ENCODE results near the gene XAB2.

The XAB2 gene

DNA sequence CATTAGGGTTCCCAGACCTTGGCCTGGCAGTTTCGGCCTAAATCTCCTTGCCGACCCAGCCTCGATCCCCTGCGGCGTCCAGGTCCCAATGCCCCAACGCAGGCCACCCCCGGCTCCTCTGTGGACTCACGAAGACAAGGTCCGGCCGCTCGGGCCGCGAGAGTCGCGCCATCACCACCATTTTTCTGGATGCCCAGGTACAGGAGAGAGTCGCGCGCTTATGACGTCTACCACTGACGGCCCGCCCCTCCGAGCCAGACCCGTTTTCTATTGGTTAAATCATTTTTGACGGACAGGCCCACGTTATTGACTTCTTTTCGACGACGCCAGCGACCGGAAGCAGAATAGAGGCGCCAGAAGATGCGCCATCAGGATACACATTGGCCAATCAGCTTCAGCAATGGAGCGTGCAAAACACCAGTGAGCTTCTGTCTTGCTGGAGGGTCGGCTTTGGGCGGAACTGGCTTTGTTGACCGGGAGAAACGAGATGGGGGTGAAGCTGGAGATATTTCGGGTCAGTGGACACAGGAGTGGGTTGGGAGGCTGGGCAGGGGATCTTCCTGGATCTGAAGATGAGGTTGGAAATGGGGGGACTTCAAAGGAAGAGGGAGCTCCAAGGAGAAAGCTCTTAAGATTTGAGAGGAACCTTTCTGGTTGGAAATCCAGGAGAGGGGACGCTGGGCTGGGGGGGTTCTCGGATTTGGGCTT, at the start of gene XAB2, which contains the start of gene PET100:
Gene XAB2 (minus strand): TSS at position 199 of the 708 bp plus-strand sequence. CDS start 18 bp downstream, at position 181.
Gene PET100 (plus strand): TSS at position 447 of the 708 bp plus-strand sequence. CDS start 41 bp downstream, at position 488.
- peak; percentile 95 to 100 (median 97) for DNase-seq
- intact Hi-C loops (cut with DNase I) = no loop called here

DNA sequence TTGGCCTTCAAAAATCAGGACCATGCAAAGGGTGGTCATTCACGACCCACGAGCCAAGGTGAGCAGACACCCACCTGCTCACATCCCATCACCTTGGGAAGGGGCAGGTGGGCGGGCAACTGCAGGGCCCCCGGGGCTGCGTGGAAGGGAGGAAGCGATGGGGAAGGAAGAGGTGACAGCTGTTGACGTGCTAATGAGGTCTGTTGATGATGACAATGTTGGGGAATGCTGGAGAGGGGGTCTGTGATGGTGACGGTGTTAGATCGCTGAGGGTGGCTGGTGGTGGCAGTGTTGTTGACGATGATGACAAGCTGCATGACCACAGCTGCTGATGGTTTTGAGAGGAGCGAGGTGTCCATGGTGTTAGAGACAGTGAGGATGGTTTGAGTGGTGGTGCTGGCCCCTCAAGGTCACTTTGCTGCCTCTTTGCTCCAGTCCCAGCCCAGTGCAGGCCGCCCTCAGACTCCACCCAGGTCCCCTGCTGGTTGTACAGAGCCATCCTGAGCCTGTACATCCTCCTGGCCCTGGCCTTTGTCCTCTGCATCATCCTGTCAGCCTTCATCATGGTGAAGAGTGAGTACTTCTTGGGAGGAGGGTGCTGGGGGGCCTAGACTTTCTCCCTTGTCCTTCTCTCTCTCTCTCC, 48.4 kb upstream of the XAB2 start:
- DNase-seq = no peak
- intact Hi-C loops (cut with DNase I) = loop anchor here (10.0 kb wide), 1 partner anchor 113 kb away; no protein-coding TSS in a partner anchor

DNA sequence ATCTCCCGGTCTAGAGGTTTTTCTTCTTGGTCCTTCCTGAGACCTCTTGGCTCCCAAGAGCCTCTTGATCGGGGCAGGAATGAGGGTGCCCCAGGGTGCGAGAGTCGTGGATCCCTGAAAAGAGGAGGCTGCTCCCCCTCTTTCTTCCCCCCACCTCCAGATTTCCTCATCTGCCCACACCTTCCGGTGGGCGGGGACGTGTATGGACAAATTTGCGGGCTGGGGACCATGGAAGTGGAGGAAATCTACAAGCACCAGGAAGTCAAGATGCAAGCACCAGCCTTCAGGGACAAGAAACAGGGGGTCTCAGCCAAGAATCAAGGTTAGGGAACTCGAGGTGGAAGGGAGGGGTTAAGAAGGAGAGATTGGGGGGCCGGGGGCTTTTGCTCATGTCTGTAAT, 47.5 kb upstream of the XAB2 start, which contains the start of gene MCEMP1:
Gene MCEMP1 (plus strand): TSS at position 237 of the 400 bp plus-strand sequence. CDS start 31 bp downstream, at position 268.
- DNase-seq = no peak
- intact Hi-C loops (cut with DNase I) = loop anchor here (10.0 kb wide), 1 partner anchor 112 kb away; no protein-coding TSS in a partner anchor

DNA sequence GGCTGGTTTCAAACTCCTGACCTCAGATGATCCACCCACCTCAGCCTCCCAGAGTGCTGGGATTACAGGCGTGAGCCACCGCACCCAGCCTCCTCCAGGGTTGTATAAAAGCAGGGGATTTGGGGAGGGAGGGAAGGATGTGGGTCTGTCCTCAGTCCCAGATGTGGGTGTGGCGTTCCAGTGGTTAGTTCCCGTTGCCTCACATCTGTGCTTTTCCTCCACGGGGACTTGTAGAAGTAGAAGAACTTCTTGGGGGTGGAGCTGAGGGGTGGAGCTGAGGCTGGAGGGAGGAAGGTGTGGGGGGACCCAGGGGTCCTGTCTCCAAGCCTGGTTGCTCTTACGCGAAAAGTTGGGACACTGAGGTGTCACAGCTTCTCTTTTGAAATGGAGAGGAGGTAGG, 47.0 kb upstream of the XAB2 start:
- intact Hi-C loops (cut with DNase I) = loop anchor here (10.0 kb wide), 1 partner anchor 112 kb away; no protein-coding TSS in a partner anchor
- no peak for DNase-seq

DNA sequence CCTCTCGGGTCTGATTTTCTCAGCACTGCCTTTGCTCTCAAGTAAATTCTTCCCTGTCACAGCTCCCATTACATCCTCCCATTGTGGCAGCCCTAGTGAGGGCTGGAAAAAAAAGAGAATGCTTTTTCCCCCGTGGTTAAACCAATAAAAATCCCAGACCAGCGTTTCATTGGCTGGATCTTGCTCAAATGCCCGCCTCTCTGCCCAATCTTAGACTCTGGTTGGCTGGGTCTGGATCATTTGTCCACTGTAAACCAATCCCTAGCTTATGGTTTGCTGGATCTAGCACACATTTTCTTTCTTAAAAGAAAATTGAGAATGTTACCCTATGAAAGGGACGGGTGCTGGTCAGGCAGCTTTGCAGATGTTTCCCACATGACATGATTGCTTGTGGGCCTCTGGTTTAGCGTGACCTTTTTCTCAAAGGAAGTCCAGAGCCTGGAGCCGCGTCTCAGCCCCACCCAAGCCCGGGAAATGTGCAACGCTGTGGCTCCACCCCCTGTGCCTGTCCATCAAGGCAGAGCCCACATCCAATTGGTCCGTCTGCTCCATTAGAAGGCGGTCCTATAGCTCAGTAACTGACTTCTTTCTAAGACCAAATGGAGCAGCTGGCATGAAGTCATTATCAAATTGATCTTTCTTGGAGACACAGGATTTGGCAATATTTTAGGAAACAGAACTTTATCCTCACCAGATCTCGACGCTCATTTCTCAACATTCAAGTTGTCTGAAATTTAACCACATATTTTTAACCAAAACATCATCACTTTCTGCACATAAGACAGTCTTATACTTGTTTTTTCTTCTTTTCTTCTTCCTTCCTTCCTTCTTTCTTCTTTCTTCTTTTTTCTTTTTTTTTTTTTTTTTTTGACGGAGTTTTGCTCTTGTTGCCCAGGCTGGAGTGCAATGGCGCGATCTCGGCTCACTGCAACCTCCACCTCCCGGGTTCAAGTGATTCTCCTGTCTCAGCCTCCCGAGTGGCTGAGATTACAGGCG, 45.0 kb upstream of the XAB2 start:
- intact Hi-C loops (cut with DNase I) = loop anchor here (10.0 kb wide), 1 partner anchor 110 kb away; no protein-coding TSS in a partner anchor
- DNase-seq = peak in 8 of 10 donors; percentile 28 to 94 (median 60)

DNA sequence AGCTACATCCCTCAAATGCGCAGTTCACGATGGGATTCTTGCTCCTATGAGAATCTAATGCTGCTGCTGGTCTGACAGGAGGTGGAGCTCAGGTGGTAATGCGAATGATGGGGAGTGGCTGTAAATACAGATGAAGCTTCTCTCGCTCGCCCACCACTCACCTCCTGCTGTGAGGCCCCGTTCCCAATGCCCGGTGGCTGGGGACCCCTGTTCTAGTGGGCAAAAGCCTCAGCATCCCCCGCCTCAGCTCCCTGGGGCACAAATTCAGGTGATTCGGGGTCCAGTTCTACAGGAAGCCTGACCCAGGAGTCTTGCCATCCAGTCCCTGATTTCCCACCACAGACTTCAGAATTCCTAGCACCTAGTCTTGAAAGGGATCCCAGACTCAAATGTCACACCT, 43.2 kb upstream of the XAB2 start:
- DNase-seq = peak in 1 of 10 donors; percentile 77
- intact Hi-C loops (cut with DNase I) = loop anchor here (10.0 kb wide), 1 partner anchor 108 kb away; no protein-coding TSS in a partner anchor

DNA sequence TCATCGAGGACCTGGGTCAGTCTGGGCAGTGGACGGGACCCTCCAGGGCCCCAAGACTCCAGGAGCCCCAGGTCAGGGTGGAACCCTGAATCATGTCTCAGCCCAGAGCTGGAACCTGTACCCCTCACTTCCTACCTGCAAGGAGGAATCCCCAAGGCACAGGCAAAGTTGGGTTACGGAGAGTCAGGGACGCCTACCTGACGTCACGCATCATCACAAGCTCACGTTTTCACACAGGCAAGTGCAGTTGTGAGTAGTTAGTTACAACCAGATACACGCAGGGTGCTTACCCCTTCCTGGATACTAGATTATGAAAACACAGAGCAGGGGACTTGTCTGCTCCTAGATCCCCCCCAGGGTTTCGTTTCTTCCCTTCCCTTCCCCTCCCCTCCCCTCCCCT, 41.4 kb upstream of the XAB2 start:
- intact Hi-C loops (cut with DNase I) = loop anchor here (10.0 kb wide), 1 partner anchor 106 kb away; no protein-coding TSS in a partner anchor
- no peak for DNase-seq

DNA sequence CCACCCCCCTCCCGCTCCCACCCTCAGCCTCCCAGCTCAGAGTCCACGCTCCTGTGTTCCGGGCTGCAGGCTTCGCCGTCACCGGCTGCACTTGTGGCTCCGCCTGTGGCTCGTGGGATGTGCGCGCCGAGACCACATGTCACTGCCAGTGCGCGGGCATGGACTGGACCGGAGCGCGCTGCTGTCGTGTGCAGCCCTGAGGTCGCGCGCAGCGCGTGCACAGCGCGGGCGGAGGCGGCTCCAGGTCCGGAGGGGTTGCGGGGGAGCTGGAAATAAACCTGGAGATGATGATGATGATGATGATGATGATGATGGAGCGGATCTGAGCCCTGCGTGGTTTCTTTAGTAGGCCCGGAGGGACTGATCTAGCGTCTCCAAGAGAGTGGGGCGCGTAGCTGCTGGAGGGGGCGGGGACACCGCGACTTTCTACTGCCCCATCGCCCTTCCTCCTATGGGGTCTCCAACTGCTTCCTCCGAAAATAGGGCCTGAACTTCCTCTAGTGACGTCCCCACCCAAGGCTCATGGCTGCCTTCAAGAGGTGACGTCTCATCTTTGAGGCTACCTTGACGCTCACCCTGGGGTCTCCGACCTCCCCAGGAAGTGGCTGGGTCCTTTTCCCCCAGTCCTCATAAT, 40.9 kb upstream of the XAB2 start:
- DNase-seq = peak in 9 of 10 donors; percentile 26 to 97 (median 80)
- intact Hi-C loops (cut with DNase I) = loop anchor here (10.0 kb wide), 1 partner anchor 105 kb away; no protein-coding TSS in a partner anchor

DNA sequence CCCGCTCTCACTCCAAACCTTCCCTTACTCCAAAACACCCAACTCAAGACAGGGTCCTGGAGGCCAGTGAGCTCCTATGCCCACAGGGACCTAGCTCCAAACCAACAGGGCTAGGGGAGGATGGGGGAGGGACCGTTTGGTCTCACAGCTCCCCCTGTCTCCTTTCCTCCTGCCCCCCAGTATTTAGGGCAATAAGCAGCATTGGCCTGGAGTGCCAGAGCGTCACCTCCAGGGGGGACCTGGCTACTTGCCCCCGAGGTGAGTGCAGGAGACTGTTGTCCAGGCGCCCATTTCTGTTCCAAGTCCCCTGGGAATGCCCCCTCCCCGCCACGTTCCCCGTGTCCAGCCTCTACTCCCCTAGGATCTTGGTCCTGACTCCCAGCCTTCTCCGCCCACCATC, 40.3 kb upstream of the XAB2 start:
- DNase-seq = no peak
- intact Hi-C loops (cut with DNase I) = loop anchor here (10.0 kb wide), 1 partner anchor 105 kb away; no protein-coding TSS in a partner anchor

DNA sequence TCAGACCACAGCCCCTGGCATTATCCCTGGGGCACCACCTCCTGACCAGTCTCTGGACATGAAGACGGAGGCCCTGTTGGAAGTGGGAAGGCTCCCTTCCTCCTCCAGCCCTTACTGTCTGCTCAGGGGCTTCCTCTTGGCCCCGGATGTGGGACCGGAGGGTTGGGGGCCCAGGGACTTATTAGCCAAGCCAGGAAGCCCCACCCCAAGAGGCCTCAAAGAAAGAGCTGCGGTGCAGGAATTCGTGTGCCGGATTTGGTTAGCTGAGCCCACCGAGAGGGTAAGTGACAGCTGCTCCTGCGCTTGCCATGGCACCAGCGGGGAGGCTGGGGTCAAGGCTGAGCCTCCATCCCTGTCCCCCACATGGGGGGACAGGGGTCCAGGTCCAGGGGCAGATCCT, 39.5 kb upstream of the XAB2 start, which contains the start of gene RETN:
Gene RETN (plus strand): TSS at position 208 of the 400 bp plus-strand sequence. CDS start 278 bp downstream, outside the sequence.
- intact Hi-C loops (cut with DNase I) = no loop called here
- DNase-seq = peak in 1 of 10 donors; percentile 57

DNA sequence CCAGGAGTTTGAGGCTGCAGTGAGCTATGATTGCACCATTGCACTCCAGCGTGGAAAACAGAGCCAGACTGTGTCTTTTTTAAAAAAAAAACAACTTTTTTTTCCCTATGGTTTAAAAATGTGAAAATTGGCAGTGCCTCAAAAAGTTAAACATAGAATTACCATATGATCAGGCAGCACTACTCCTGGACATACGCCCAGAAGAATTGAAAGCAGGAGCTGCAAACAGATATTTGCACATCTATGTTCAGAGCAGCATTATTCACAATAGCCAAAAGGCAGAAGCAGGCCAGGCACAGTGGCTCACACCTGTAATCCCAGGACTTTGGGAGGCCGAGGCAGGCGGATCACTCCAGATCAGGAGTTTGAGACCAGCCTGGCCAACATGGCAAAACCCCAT, 35.7 kb upstream of the XAB2 start:
- peak in 1 of 10 donors; percentile 24 for DNase-seq
- intact Hi-C loops (cut with DNase I) = no loop called here

DNA sequence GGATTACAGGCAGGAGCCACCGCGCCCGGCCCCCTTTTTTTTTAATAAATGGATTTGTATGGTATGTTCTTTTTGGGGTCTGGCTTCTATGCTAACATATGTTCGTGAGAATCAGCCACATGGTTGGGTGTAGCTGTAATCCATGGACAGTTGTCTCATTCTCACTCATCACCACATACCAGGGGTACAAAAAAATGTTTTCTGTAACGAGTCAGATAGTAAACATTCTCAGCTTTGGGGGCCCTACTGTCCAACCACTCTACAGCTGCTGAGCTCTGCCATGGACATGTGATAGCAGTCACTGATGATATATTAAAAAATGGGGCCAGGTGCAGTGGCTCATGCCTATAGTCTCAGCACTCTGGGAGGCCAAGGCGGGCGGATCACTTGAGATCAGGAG, 34.4 kb upstream of the XAB2 start:
- DNase-seq = no peak
- intact Hi-C loops (cut with DNase I) = no loop called here

DNA sequence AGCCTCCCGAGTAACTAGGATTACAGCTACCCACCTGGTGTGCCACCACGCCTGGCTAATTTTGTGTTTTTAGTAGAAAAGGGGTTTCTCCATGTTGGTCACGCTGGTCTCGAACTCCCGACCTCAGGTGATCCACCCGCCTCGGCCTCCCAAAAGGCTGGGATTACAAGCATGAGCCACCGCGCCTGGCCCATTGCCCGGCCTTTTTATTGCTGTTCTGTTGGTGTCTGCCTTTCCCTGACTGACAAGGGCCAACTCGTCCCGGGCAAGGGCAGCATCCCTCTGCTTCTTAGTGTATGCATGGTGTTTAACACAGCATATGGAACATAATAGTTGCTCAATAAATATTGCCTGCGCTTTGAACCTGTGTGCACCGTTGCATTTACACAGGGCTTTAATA, 33.3 kb upstream of the XAB2 start:
- peak in 1 of 10 donors; percentile 69 for DNase-seq
- intact Hi-C loops (cut with DNase I) = no loop called here

DNA sequence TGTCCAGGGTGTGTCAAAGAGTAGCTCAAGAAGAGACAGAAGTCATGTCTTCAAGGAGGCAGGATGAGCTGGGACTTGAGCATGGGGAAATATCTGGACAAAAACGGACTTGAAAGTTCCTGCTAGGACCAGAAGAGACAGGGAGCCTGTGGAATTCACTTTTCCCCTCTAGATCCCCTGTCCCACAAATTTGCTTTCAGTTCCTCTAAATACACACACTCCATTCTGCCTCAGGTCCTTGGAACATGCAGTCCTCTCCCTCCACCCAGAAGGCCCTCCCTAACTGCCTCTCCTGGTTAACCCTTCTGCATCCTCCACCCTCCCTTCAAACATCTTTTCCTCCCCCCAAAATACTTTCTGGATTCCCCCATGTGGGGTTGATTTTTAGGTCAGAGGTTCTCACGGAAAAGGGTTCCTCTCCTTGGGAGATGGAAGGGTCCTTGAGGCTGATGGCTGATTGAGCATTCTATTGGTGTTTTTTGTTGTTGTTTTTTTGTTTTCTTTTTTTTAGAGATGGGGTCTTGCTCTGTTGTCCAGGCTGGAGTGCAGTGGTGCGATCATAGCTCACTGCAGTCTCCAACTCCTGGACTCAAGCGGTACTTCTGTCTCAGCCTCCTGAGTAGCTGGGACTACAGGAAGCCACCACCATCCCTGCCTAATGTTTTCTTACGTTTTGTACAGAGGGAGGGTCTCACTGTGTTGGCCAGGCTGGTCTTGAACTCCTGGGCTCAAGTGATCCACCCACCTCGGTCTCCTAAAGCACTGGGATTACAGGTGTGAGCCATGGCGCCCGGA, 32.6 kb upstream of the XAB2 start:
- DNase-seq = no peak
- intact Hi-C loops (cut with DNase I) = no loop called here

DNA sequence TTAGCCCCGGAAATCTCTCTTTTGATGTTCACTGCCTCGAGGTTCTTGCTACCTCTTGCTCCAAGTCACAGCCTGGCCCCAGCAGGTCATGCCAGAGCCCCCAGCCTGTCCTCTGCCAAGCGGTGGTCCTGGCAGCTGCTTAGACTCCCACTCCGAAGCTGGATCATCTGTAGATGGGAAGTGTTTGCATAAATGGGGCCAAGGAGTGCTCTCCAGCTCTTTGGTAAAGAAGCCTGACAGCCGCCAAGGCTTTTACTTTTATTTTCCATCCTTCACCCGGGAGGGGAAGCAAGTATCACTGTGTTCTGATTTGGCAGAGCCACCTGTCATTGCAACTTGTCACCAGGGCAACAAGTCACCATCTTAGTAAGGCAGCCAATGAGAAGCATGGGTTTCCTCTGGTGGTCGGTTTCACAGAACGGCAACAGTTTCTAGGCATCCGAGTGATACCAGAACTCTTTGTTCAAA, 28.9 kb upstream of the XAB2 start:
- intact Hi-C loops (cut with DNase I) = no loop called here
- DNase-seq = peak in 4 of 10 donors; percentile 30 to 88 (median 48)

DNA sequence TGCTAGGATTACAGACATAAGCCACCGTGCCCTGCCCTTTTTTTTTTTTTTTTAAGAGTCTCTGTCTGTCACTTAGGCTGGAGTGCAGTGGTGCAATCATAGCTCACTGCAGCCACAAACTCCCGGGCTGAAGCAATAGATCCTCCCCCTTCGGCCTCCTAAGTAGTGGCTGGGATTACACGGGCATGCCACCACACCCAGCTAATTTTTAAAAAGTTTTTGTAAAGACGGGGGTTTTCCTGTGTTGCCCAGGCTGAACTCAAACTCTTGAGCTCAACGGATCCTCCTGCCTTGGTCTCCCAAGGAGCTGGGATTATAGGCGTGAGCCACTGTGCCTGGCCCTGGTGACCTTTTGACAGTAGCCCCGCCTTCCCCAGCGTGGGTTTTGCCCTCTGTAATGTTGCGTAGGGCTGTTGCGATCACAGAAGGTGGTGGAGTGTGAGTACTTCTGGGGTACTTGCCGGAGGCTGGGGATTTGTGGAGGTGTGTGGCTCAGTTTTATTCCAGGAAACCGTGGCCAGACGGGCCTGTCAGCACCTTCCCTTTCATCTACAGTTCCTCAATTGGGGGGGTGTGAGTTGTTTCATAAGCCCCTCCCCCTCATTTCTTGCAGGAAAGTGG, 27.9 kb upstream of the XAB2 start:
- intact Hi-C loops (cut with DNase I) = no loop called here
- no peak for DNase-seq

DNA sequence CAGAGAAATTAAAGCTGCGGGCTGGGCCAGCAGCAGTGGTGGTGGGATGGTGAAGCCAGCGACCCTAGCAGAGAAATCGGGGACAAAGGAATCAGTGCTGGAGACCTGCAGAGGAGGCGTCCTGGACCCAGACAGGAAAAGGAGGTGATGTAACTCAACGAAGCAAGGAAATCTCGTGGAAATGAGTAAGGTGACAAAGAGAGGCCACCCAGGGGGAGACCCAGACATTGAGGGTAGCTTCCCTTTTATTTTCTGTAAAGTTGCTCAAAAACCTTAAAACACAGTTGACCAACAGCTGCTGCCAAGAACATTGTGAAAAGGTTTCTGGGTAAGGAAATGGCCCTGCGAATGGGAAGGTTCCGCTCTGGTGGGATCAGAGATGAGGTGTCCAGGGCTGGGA, 26.2 kb upstream of the XAB2 start:
- DNase-seq = no peak
- intact Hi-C loops (cut with DNase I) = no loop called here

DNA sequence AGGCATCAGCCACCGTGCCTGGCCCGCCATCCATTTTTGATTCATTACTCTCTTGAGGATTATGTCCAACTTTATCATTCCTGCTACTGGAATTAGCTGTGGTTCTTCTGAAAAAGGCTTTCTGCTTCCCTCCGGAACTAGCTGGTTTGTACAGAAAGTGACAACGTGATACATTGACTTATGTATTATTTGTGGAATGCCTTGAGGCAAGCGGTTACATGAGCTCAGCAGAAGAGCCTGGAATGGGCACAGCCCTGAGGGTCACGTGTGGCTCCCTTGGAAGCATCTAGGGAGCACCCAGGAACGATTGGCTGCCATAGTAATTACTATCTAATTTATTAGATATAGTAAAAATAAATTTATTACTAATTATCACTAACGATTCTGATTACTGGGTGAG, 25.1 kb upstream of the XAB2 start:
- intact Hi-C loops (cut with DNase I) = no loop called here
- no peak for DNase-seq
